ENCODE measurements around the gene B9D1. TPM values are rescaled to one million over a fixed set of nuclear protein-coding genes. Genes with fewer than 3 reads are reported as not detected.

The B9D1 gene
- total and polyA plus RNA-seq, 9 of the 15 experiments (the other 6 are each of a cell fraction or from before 2014, with no cell fraction given), result 8.9 to 28.0 (median 17.9) TPM

- H3K27ac ChIP-seq (ENCODE audit: extremely low read depth, low read depth, low read length), result peak overlapping the region; percentile 75
- in situ Hi-C loops (cut with MboI), result loop anchor here (5.0 to 10.0 kb wide), 2 partner anchors 86 to 403 kb away; no protein-coding TSS in a partner anchor
- no peaks in the 10 kb centered on the region for H3K9me3 ChIP-seq (replicated peaks; ENCODE audit: control insufficient read depth, insufficient read depth, low read depth, low read length)
- peak overlapping the region; percentile 12; the same call in 1 of the 2 replicates for H2AFZ ChIP-seq (ENCODE audit: low read depth, low read length)
- 54% methylated on average over 6 of the region's 6 CpGs for WGBS (ENCODE audit: insufficient coverage, low coverage, missing lambda C conversion rate)
- no peaks in the 10 kb centered on the region for H3K9me1 ChIP-seq (ENCODE audit: control insufficient read depth, insufficient read depth, low read length)
- FAIRE-seq (no peak), DNase-seq (ENCODE audit: extremely low read depth in 1 of 4, low spot score in 3 of 4) (peak in 1 of 4 experiments; percentile 33), ATAC-seq (no peak)
- ChIA-PET CTCF (ENCODE audit: low intra/inter-chr PET ratio) (no interaction called here), POLR2A (interaction anchor here (1.0 to 2.1 kb wide), 2 partner anchors 16 to 50 kb away, joined by 3 to 11 read pairs; partner anchors contain the start of genes MAPK7 and RNF112)
- H3K36me3 ChIP-seq (ENCODE audit: control insufficient read depth, insufficient read depth, low read length), result no peaks in the 10 kb centered on the region
- BruUV-seq (replicated peaks), result no TSS peak
- TF ChIP-seq MCM3 (IDR thresholded peaks at IDR 0.05) (no peak), IRF9 (tag; IDR thresholded peaks at IDR 0.05) (no peak), ZNF740 (CRISPR knock-in tag; IDR thresholded peaks at IDR 0.05) (peak; percentile 41; the same call in 1 of the 2 replicates), ZNF740 (tag; IDR thresholded peaks at IDR 0.05) (no peak), ZBTB11 (CRISPR knock-in tag; IDR thresholded peaks at IDR 0.05) (0 out of 6 replicates have a peak, but pooled peaks of 1 of the 3 experiments have one; percentile 19)
- H3K9ac ChIP-seq (ENCODE audit: insufficient read depth in 1 of 2, low read depth in 2 of 2, low read length in 2 of 2), result peak overlapping the region; percentile 80 to 91
- intact Hi-C loops (cut with micrococcal nuclease), result no loop called here
- H3K4me1 ChIP-seq (replicated peaks in 1 of 2; ENCODE audit: control insufficient read depth in 2 of 2, insufficient read depth in 2 of 2, low read length in 2 of 2), result peaks cover 6 to 24% of the 10 kb centered on the region in 2 experiments; a peak in 4 of 5 replicates
- peak overlapping the region; percentile 91 for H3K4me2 ChIP-seq (ENCODE audit: insufficient read depth, low read length)
- peaks cover 9% of the 10 kb centered on the region; the same call in 2 of the 3 replicates for H3K79me2 ChIP-seq (ENCODE audit: control insufficient read depth, insufficient read depth, low read length)
- H3K4me3 ChIP-seq, result no peak overlapping the region
- no peaks in the 10 kb centered on the region for H3K27me3 ChIP-seq (ENCODE audit: control insufficient read depth in 2 of 2, insufficient read depth in 2 of 2, low read length in 2 of 2)
- H4K20me1 ChIP-seq (replicated peaks; ENCODE audit: control insufficient read depth, insufficient read depth, low read length), result no peaks in the 10 kb centered on the region
Measured at GRCh38 chr17:19361326-19361725, 1.2 kb downstream of the B9D1 start.

Measured in K562 (cell line).